Measurements from ENCODE around the gene PPP1R18. TPM values are rescaled to one million over a fixed set of nuclear protein-coding genes. Genes with fewer than 3 reads are reported as not detected.
A peak's percentile ranks its signal among the peaks of the same experiment; 100 is the strongest.

Gene PPP1R18
- total and polyA plus RNA-seq, 9 of the 15 experiments (the other 6 are each of a cell fraction or from before 2014, with no cell fraction given), result 12.0 to 99.2 (median 42.6) TPM

GRCh38 chr6:30678964-30679726 lies 7.3 kb downstream of the PPP1R18 start (continued):
- no peak for TF ChIP-seq HMGXB4 (CRISPR knock-in tag; IDR thresholded peaks at IDR 0.05)
- TF ChIP-seq JUNB (CRISPR knock-in tag; conservative IDR thresholded peaks at IDR 0.05), result no peak
- no peak for TF ChIP-seq KLF1 (tag; IDR thresholded peaks at IDR 0.05)
- peak; percentile 97 for TF ChIP-seq DEAF1 (CRISPR knock-in tag; IDR thresholded peaks at IDR 0.05)
- TF ChIP-seq KLF16 (IDR thresholded peaks at IDR 0.05), result peak; percentile 60
- no peak for TF ChIP-seq ZBED1 (IDR thresholded peaks at IDR 0.05)
- TF ChIP-seq SIX5 (IDR thresholded peaks at IDR 0.05; ENCODE audit: borderline replicate concordance in 1 of 2, insufficient read depth in 1 of 2, low read depth in 1 of 2, low read length in 2 of 2), result no peak
- TF ChIP-seq ZNF253 (CRISPR knock-in tag; conservative IDR thresholded peaks at IDR 0.05), result no peak
- TF ChIP-seq THRA (IDR thresholded peaks at IDR 0.05), result no peak
- TF ChIP-seq ZBTB49 (CRISPR knock-in tag; IDR thresholded peaks at IDR 0.05; ENCODE audit: borderline replicate concordance), result 0 out of 2 replicates have a peak, but pooled peaks have one; percentile 70
- TF ChIP-seq KDM2B (CRISPR knock-in tag; IDR thresholded peaks at IDR 0.05), result 0 out of 2 replicates have a peak, but pooled peaks have one; percentile 9
- TF ChIP-seq ZNF431 (CRISPR knock-in tag; IDR thresholded peaks at IDR 0.05), result no peak
- TF ChIP-seq IFI16 (CRISPR knock-in tag; IDR thresholded peaks at IDR 0.05), result no peak
- TF ChIP-seq E2F8 (IDR thresholded peaks at IDR 0.05; ENCODE audit: low read depth, partially characterized antibody), result peak; percentile 63
- no peak for TF ChIP-seq TAL1 (IDR thresholded peaks at IDR 0.05)
- peak; percentile 87; the same call in 1 of the 2 replicates for TF ChIP-seq STAG1 (CRISPR knock-in tag; IDR thresholded peaks at IDR 0.05; ENCODE audit: borderline replicate concordance)
- TF ChIP-seq MXD1 (CRISPR knock-in tag; IDR thresholded peaks at IDR 0.05; ENCODE audit: borderline replicate concordance, poor library complexity, severe bottlenecking), result no peak
